ENCODE results near the gene ELP1.
"Not testable (repeated sequence)": the region's sequence is repeated elsewhere in the genome, so short reads cannot be mapped to it uniquely, and the experiment has no call there.

Gene ELP1

GRCh38 chr9:108857572-108857971 is 76.4 kb downstream of the ELP1 start:
- in situ Hi-C loops (cut with MboI; ENCODE audit: low sequenced_read_pairs), result no loop called here

GRCh38 chr9:108855888-108856287 is 78.0 kb downstream of the ELP1 start, which contains the start of gene ACTL7B:
ACTL7B (minus strand) TSS chr9:108855986; CDS start chr9:108855930, 56 bp downstream.
- in situ Hi-C loops (cut with MboI; ENCODE audit: low sequenced_read_pairs), result no loop called here

GRCh38 chr9:108855529-108855886 is 78.4 kb downstream of the ELP1 start:
- in situ Hi-C loops (cut with MboI; ENCODE audit: low sequenced_read_pairs), result no loop called here

GRCh38 chr9:108854641-108855528 is 79.0 kb downstream of the ELP1 start:
- in situ Hi-C loops (cut with MboI; ENCODE audit: low sequenced_read_pairs), result no loop called here

GRCh38 chr9:108854094-108854493 is 79.8 kb downstream of the ELP1 start:
- in situ Hi-C loops (cut with MboI; ENCODE audit: low sequenced_read_pairs), result no loop called here

- in situ Hi-C loops (cut with MboI; ENCODE audit: low sequenced_read_pairs), result no loop called here
These were observed 81.8 kb downstream of the ELP1 start for GRCh38 chr9:108852079-108852478.

GRCh38 chr9:108851138-108851537 is 82.8 kb downstream of the ELP1 start:
- in situ Hi-C loops (cut with MboI; ENCODE audit: low sequenced_read_pairs), result no loop called here

- in situ Hi-C loops (cut with MboI; ENCODE audit: low sequenced_read_pairs), result no loop called here
These were observed 83.5 kb downstream of the ELP1 start for GRCh38 chr9:108850293-108850897.

GRCh38 chr9:108848296-108848695 is 85.6 kb downstream of the ELP1 start:
- in situ Hi-C loops (cut with MboI; ENCODE audit: low sequenced_read_pairs), result loop anchor here (10.0 kb wide), 1 partner anchor 63 kb away; no protein-coding TSS in a partner anchor

- in situ Hi-C loops (cut with MboI; ENCODE audit: low sequenced_read_pairs), result loop anchor here (10.0 kb wide), 1 partner anchor 61 kb away; no protein-coding TSS in a partner anchor
These were observed 88.0 kb downstream of the ELP1 start for GRCh38 chr9:108845947-108846346.

GRCh38 chr9:108845507-108845906 is 88.4 kb downstream of the ELP1 start:
- in situ Hi-C loops (cut with MboI; ENCODE audit: low sequenced_read_pairs), result loop anchor here (10.0 kb wide), 1 partner anchor 61 kb away; no protein-coding TSS in a partner anchor

- in situ Hi-C loops (cut with MboI; ENCODE audit: low sequenced_read_pairs), result loop anchor here (10.0 kb wide), 1 partner anchor 60 kb away; no protein-coding TSS in a partner anchor
These were observed 89.1 kb downstream of the ELP1 start for GRCh38 chr9:108844856-108845255.

GRCh38 chr9:108844391-108844790 is 89.5 kb downstream of the ELP1 start:
- in situ Hi-C loops (cut with MboI; ENCODE audit: low sequenced_read_pairs), result loop anchor here (10.0 kb wide), 1 partner anchor 60 kb away; no protein-coding TSS in a partner anchor

- in situ Hi-C loops (cut with MboI; ENCODE audit: low sequenced_read_pairs), result loop anchor here (10.0 kb wide), 1 partner anchor 58 kb away; no protein-coding TSS in a partner anchor
These were observed 91.2 kb downstream of the ELP1 start for GRCh38 chr9:108842610-108843295.

GRCh38 chr9:108839561-108839960 is 94.4 kb downstream of the ELP1 start:
- in situ Hi-C loops (cut with MboI; ENCODE audit: low sequenced_read_pairs), result not testable (repeated sequence)

- in situ Hi-C loops (cut with MboI; ENCODE audit: low sequenced_read_pairs), result no loop called here
These were observed 95.9 kb downstream of the ELP1 start for GRCh38 chr9:108838017-108838416.

- in situ Hi-C loops (cut with MboI; ENCODE audit: low sequenced_read_pairs), result no loop called here
These were observed 96.4 kb downstream of the ELP1 start for GRCh38 chr9:108837530-108837929.

GRCh38 chr9:108836781-108837180 is 97.1 kb downstream of the ELP1 start:
- in situ Hi-C loops (cut with MboI; ENCODE audit: low sequenced_read_pairs), result no loop called here

- in situ Hi-C loops (cut with MboI; ENCODE audit: low sequenced_read_pairs), result no loop called here
These were observed 97.6 kb downstream of the ELP1 start for GRCh38 chr9:108836319-108836718.

- in situ Hi-C loops (cut with MboI; ENCODE audit: low sequenced_read_pairs), result no loop called here
These were observed 98.1 kb downstream of the ELP1 start for GRCh38 chr9:108835831-108836230.

GRCh38 chr9:108834959-108835665 is 98.8 kb downstream of the ELP1 start:
- in situ Hi-C loops (cut with MboI; ENCODE audit: low sequenced_read_pairs), result no loop called here

Data from HL-60/S4 (cell line).